ENCODE measurements around the gene RNF212B.
A peak's percentile ranks its signal among the peaks of the same experiment; 100 is the strongest.

RNF212B gene

DNA sequence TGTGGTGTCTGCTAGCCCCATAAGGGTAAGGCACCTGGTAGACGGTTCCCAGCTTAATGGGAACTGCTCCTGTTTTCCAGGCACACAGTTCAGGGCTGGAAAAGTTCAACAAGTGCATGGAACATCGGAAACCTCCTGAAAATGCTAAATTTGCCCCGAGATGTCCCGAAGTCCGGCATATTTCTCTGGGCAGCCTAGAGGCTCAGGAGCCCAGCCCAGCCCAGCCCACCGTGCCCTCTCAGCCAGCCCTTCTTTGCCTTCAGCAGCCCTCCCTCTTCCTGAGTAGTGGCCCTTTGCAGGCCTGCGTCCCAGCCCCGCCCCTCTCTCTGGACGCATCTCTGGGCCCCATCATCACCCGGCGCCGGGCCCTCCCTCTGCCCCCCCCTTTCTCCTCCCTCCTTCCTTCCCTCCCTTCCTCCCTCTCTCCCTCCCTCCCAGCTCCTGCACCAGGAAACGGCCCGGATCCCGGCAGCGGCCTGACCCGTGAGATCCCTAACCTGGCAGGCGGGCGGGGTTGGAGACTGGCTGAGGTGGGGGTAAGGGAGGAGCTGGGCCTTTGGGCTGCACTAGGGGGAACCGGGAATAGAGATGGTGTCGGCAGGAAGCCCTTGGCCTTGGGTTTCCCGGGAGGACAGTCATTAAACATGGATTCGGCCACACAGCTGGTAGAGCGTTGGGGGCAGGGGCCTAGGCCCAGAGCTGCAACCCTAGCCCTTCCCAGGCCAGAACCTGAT lies 68.8 kb downstream of the RNF212B start, which contains the start of gene BCL2L2:
Gene BCL2L2 (plus strand): TSS at position 422 of the 734 bp plus-strand sequence. CDS start 935 bp downstream, outside the sequence.
- no peak for ATAC-seq (replicated peaks)
- H3K4me3 Mint-ChIP-seq: no peak within 1 kb of the TSS
- peaks cover 33 to 50% of the 10 kb centered on the region in 2 donors for H3K27me3 Mint-ChIP-seq
- no peak for DNase-seq
- H3K27ac Mint-ChIP-seq: peak within 1 kb of the TSS in 1 of 2 donors; percentile 39
- H3K36me3 Mint-ChIP-seq (ENCODE audit: insufficient read depth): peaks cover 21% of the 10 kb centered on the region
- H3K9me3 Mint-ChIP-seq: no peaks in the 10 kb centered on the region
- peaks cover 5 to 8% of the 10 kb centered on the region in 2 donors for H3K4me1 Mint-ChIP-seq (ENCODE audit: low read depth in 2 of 2)

- Mint-ChIP-seq H3K4me3 (no peak overlapping the region), H3K27me3 (peaks cover 33 to 50% of the 10 kb centered on the region in 2 donors), H3K4me1 (ENCODE audit: low read depth in 2 of 2) (peaks cover 5 to 8% of the 10 kb centered on the region in 2 donors)
Measured at GRCh38 chr14:23307146-23307530, 69.4 kb downstream of the RNF212B start.

GRCh38 chr14:23307687-23308644 lies 70.2 kb downstream of the RNF212B start:
- ATAC-seq (replicated peaks): no peak
- no peak for DNase-seq
- peaks cover 1 to 3% of the 10 kb centered on the region in 2 donors for H3K4me1 Mint-ChIP-seq (ENCODE audit: low read depth in 2 of 2)
- no peaks in the 10 kb centered on the region for H3K9me3 Mint-ChIP-seq
- no peak overlapping the region for H3K27ac Mint-ChIP-seq
- peaks cover 33 to 50% of the 10 kb centered on the region in 2 donors for H3K27me3 Mint-ChIP-seq
- H3K36me3 Mint-ChIP-seq (ENCODE audit: insufficient read depth): peaks cover 9% of the 10 kb centered on the region
- H3K4me3 Mint-ChIP-seq: no peak overlapping the region

More at GRCh38 chr14:23307146-23307530, 69.4 kb downstream of the RNF212B start:
- DNase-seq (no peak), ATAC-seq (replicated peaks) (no peak)
- no peaks in the 10 kb centered on the region for H3K9me3 Mint-ChIP-seq
- peaks cover 16% of the 10 kb centered on the region for H3K36me3 Mint-ChIP-seq (ENCODE audit: insufficient read depth)
- H3K27ac Mint-ChIP-seq: peak overlapping the region in 1 of 2 donors; percentile 39

GRCh38 chr14:23308721-23309445 lies 71.1 kb downstream of the RNF212B start:
- Mint-ChIP-seq H3K27ac (no peak overlapping the region), H3K36me3 (ENCODE audit: insufficient read depth) (peaks cover 6% of the 10 kb centered on the region), H3K27me3 (peaks cover 33 to 50% of the 10 kb centered on the region in 2 donors), H3K9me3 (no peaks in the 10 kb centered on the region), H3K4me3 (no peak overlapping the region), H3K4me1 (ENCODE audit: low read depth in 2 of 2) (no peaks in the 10 kb centered on the region)
- ATAC-seq (replicated peaks) (no peak), DNase-seq (no peak)

DNA sequence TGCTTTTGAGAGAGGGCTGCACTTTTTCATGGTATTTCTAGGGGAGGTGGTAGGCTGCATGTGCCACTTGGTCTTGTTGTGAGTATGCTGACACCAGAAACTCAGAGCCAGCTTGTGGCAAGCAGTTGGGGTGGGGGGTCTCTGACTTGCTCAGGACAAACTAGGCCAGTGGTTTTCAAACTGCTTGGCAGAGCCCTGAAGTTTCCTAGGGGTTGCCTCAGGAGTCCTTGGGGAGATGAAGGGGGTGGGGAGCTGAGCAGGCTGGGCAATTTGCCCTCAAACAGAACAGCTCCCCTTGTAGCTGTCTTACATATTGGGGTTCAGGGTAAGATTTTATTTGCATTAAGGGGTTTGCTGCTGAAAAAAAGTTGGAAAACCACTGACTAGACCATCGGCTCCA lies 72.8 kb downstream of the RNF212B start:
- peaks cover 5% of the 10 kb centered on the region for H3K36me3 Mint-ChIP-seq (ENCODE audit: insufficient read depth)
- H3K4me3 Mint-ChIP-seq: no peak overlapping the region
- H3K4me1 Mint-ChIP-seq (ENCODE audit: low read depth in 2 of 2): no peaks in the 10 kb centered on the region
- no peak overlapping the region for H3K27ac Mint-ChIP-seq
- H3K9me3 Mint-ChIP-seq: no peaks in the 10 kb centered on the region
- ATAC-seq (replicated peaks) (no peak), DNase-seq (no peak)
- peaks cover 33 to 45% of the 10 kb centered on the region in 2 donors for H3K27me3 Mint-ChIP-seq

GRCh38 chr14:23316300-23316699 lies 78.6 kb downstream of the RNF212B start:
- H3K36me3 Mint-ChIP-seq (ENCODE audit: insufficient read depth): peaks cover 11% of the 10 kb centered on the region
- no peaks in the 10 kb centered on the region for H3K27me3 Mint-ChIP-seq
- H3K4me1 Mint-ChIP-seq (ENCODE audit: low read depth in 2 of 2): peaks cover 10 to 11% of the 10 kb centered on the region in 2 donors
- no peaks in the 10 kb centered on the region for H3K9me3 Mint-ChIP-seq
- no peak overlapping the region for H3K27ac Mint-ChIP-seq
- ATAC-seq (replicated peaks) (no peak), DNase-seq (no peak)
- H3K4me3 Mint-ChIP-seq: no peak overlapping the region

DNA sequence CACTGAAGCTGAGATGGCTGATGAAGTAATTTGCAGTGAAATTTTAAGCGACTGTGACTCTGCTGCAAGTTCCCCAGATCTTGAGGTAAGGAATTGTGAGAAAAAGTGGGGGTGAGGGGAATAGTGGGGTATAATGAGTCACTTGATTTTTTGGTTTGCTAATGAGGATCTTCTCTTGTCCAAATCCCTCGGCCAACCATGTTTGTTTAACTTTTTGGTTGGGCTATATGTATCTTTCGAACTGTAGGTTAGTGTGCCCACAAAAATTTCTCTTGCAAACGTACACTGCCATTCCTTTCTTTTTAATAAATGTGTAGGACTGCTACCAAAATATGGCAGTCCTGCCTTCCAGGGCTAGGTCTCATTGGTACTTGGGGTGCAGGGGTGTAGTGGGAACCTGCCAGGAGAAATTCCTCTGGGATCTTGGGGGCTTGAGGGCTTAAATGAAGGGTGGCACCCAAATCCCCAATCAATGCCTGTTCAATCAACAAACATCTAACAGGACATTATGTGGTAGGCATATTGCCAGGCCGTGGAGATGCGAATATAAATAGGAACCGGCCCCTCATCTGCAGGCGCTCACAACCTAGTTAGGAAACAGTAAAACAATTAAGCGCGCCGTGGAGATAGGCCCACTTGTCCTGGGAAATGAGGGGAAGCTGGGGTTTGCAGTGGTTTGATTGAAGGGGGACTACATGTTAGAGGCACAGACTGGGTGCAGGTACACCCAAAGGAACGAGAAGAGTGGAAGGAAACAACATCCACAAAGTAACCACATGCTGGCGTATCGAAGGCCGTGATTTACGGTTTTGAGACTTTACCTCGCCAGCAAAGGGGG lies 82.2 kb downstream of the RNF212B start:
- no peak for ATAC-seq (replicated peaks)
- no peaks in the 10 kb centered on the region for H3K9me3 Mint-ChIP-seq
- peak overlapping the region; percentile 91 to 92 for H3K4me3 Mint-ChIP-seq

GRCh38 chr14:23320584-23321571 lies 83.1 kb downstream of the RNF212B start, which contains the start of gene PABPN1:
Gene PABPN1, plus strand, starts transcription at chr14:23321457. Its CDS starts 13 bp downstream, at chr14:23321470.
- H3K27ac Mint-ChIP-seq: peak within 1 kb of the TSS; percentile 96 to 97
- H3K27me3 Mint-ChIP-seq: no peaks in the 10 kb centered on the region
- peak within 1 kb of the TSS; percentile 91 to 92 for H3K4me3 Mint-ChIP-seq
- peak; percentile 83 for ATAC-seq (replicated peaks)
- peaks cover 53% of the 10 kb centered on the region for H3K36me3 Mint-ChIP-seq (ENCODE audit: insufficient read depth)
- H3K9me3 Mint-ChIP-seq: no peaks in the 10 kb centered on the region
- peaks cover 23 to 28% of the 10 kb centered on the region in 2 donors for H3K4me1 Mint-ChIP-seq (ENCODE audit: low read depth in 2 of 2)
- DNase-seq: peak; percentile 95 to 96 (median 96)

More for the DNA sequence above, 82.2 kb downstream of the RNF212B start:
- Mint-ChIP-seq H3K36me3 (ENCODE audit: insufficient read depth) (peaks cover 44% of the 10 kb centered on the region), H3K27ac (peak overlapping the region; percentile 96 to 97), H3K27me3 (no peaks in the 10 kb centered on the region), H3K4me1 (ENCODE audit: low read depth in 2 of 2) (peaks cover 23 to 28% of the 10 kb centered on the region in 2 donors)
- DNase-seq: no peak

GRCh38 chr14:23321572-23322547 lies 84.1 kb downstream of the RNF212B start:
- Mint-ChIP-seq H3K27ac (peak overlapping the region; percentile 96 to 97), H3K4me1 (ENCODE audit: low read depth in 2 of 2) (peaks cover 23 to 28% of the 10 kb centered on the region in 2 donors), H3K4me3 (peak overlapping the region; percentile 91 to 92), H3K9me3 (no peaks in the 10 kb centered on the region), H3K27me3 (no peaks in the 10 kb centered on the region), H3K36me3 (ENCODE audit: insufficient read depth) (peaks cover 59% of the 10 kb centered on the region)
- DNase-seq (peak; percentile 27 to 33 (median 29)), ATAC-seq (replicated peaks) (no peak)
